Testis (tissue), 5 donors: ENCODE results near the gene KCNAB2. TPM values are rescaled to one million over a fixed set of nuclear protein-coding genes. Genes with fewer than 3 reads are reported as not detected.

ENCODE experiments used
- DNase-seq: peaks from one replicate; pipeline ENCODE4 v3.0.0-alpha.2; 2019
- H3K27ac ChIP-seq, 2 donors: fragments of 200-600 bp; sonication (generic); one replicate each; pipeline ENCODE4 v1.5.1; 2019
- H3K27me3 ChIP-seq: fragments of 200-600 bp; sonication (generic); one replicate; pipeline ENCODE4 v1.5.1; 2019
- H3K36me3 ChIP-seq: fragments of 200-600 bp; sonication (generic); one replicate; pipeline ENCODE4 v1.5.1; 2017; ENCODE audit warnings: low read depth; ENCODE audit errors: missing control alignments
- H3K4me1 ChIP-seq: fragments of 200-600 bp; sonication (generic); one replicate; pipeline ENCODE4 v1.5.1; 2019
- H3K4me3 ChIP-seq, 2 donors: fragments of 200-600 bp; sonication (generic); one replicate each; pipeline ENCODE4 v1.5.1; 2017 to 2019
- H3K9me3 ChIP-seq: fragments of 200-600 bp; sonication (generic); one replicate; pipeline ENCODE4 v1.5.1; 2017
- CTCF ChIP-seq, 3 experiments: fragments of 450-650 bp in 2 of 3; fragments of 200-600 bp in 1 of 3; sonication (generic) in 1 of 3; IDR thresholded peaks; one replicate each; pipeline ENCODE4 v1.5.1; 2016 to 2019; ENCODE audit warnings: antibody characterized with exemption in 3 of 3, mild to moderate bottlenecking in 2 of 3, moderate library complexity in 1 of 3
- POLR2A ChIP-seq: fragments of 450-650 bp; IDR thresholded peaks from one replicate; pipeline ENCODE4 v1.6.1; 2017; ENCODE audit warnings: antibody characterized with exemption, mild to moderate bottlenecking, moderate library complexity
- whole genome bisulfite sequencing, 2 donors: methylation state at CpG; one replicate each; pipeline ENCODE4 v1.1.5; 2018; 5-methylcytosine and 5-hydroxymethylcytosine counted together
- intact Hi-C: fragments of 100-400 bp; cut with DNase I; formaldehyde crosslinking; loops from one replicate; pipeline ENCODE4 v1.15.1; 2023; ENCODE audit warnings: low total_unique reads
- long read RNA-seq, 2 donors: transcript quantifications; one replicate each; lab custom pipeline, GENCODE V29; 2026
- polyA plus RNA-seq: library from polyadenylated mRNA; stranded (reverse); fragments of 350-450 nt; fragmentation: Illumina TruSeq; extraction: RNeasy Lipid Tissue Mini Kit (QIAGEN cat#74804); gene quantifications from one replicate; pipeline ENCODE4 v1.2.3, GENCODE V29; 2014; ENCODE audit warnings: low read depth, low replicate concordance; ENCODE audit not compliant: insufficient read depth
- total RNA-seq, 2 donors: library from RNA; depleted of rRNA; stranded (reverse); fragments of >200 nt; gene quantifications; one replicate each; pipeline ENCODE4 v1.2.3, GENCODE V29; 2016

KCNAB2 gene
- total RNA-seq = 1 to 10 TPM; 9.0 to 9.3 TPM
- 9.8 TPM for polyA plus RNA-seq
- long read RNA-seq, donor 1 = 0 reads
- long read RNA-seq, donor 2, full-length matches to known transcripts = 3 of 3 reads
- long read RNA-seq, donor 2, partial matches to known transcripts = 0 of 3 reads
- long read RNA-seq, donor 2, other reads (novel, unspliced or antisense) = 0 of 3 reads

- intact Hi-C loops = no loop called here
- no peaks in the 10 kb centered on the region for H3K9me3 ChIP-seq
- no peaks in the 10 kb centered on the region for H3K27me3 ChIP-seq
- DNase-seq = no peak
- H3K36me3 ChIP-seq = no peaks in the 10 kb centered on the region
- TF ChIP-seq CTCF (IDR thresholded peaks at IDR 0.05) = no peak
- TF ChIP-seq POLR2A = no peak
- H3K4me3 ChIP-seq = no peak within 1 kb of the TSS
- H3K4me1 ChIP-seq = no peaks in the 10 kb centered on the region
- no peak within 1 kb of the TSS for H3K27ac ChIP-seq
- 88 to 94% methylated on average over 6 to 15 of the region's 15 CpGs for WGBS, 2 donors
These were observed at the start of gene KCNAB2 for GRCh38 chr1:6045561-6045960. KCNAB2 (plus strand) TSS chr1:6045888; CDS start chr1:6051537, 5,649 bp downstream.

- intact Hi-C loops = no loop called here
- TF ChIP-seq POLR2A = no peak
- no peak for TF ChIP-seq CTCF (IDR thresholded peaks at IDR 0.05)
- no peak overlapping the region for H3K4me3 ChIP-seq
- no peak for DNase-seq
- no peak overlapping the region for H3K27ac ChIP-seq
- WGBS, 2 donors = 90 to 93% methylated on average over 10 to 16 of the region's 16 CpGs
- H3K4me1 ChIP-seq = peaks cover 7% of the 10 kb centered on the region
- no peaks in the 10 kb centered on the region for H3K9me3 ChIP-seq
- no peaks in the 10 kb centered on the region for H3K27me3 ChIP-seq
- no peaks in the 10 kb centered on the region for H3K36me3 ChIP-seq
These were observed 48.9 kb upstream of the KCNAB2 start for GRCh38 chr1:5996641-5997270.

GRCh38 chr1:5997316-5997715 is 48.4 kb upstream of the KCNAB2 start:
- H3K27ac ChIP-seq = no peak overlapping the region
- H3K27me3 ChIP-seq = no peaks in the 10 kb centered on the region
- TF ChIP-seq CTCF (IDR thresholded peaks at IDR 0.05) (no peak), POLR2A (no peak)
- no peaks in the 10 kb centered on the region for H3K9me3 ChIP-seq
- DNase-seq = no peak
- H3K36me3 ChIP-seq = no peaks in the 10 kb centered on the region
- H3K4me3 ChIP-seq = no peak overlapping the region
- 70 to 74% methylated on average over 4 to 5 of the region's 5 CpGs for WGBS, 2 donors
- intact Hi-C loops = no loop called here
- peaks cover 9% of the 10 kb centered on the region for H3K4me1 ChIP-seq

GRCh38 chr1:5998051-5998905 is 47.4 kb upstream of the KCNAB2 start:
- Histone ChIP-seq H3K4me1 (peaks cover 9% of the 10 kb centered on the region), H3K4me3 (no peak overlapping the region), H3K9me3 (no peaks in the 10 kb centered on the region), H3K36me3 (no peaks in the 10 kb centered on the region), H3K27ac (no peak overlapping the region), H3K27me3 (no peaks in the 10 kb centered on the region)
- TF ChIP-seq POLR2A = no peak
- TF ChIP-seq CTCF (IDR thresholded peaks at IDR 0.05) = no peak
- intact Hi-C loops = no loop called here
- no peak for DNase-seq
- WGBS, 2 donors = 86 to 89% methylated on average over 7 to 12 of the region's 12 CpGs
